Measurements from ENCODE around the gene ZNF827. TPM values are rescaled to one million over a fixed set of nuclear protein-coding genes. Genes with fewer than 3 reads are reported as not detected.

ZNF827 gene
- total RNA-seq, 1 experiment from 2014 or later = 9.8 TPM

GRCh38 chr4:145982791-145983190 is 44.2 kb upstream of the ZNF827 start:
- H2AFZ ChIP-seq (ENCODE audit: low read length) = no peak overlapping the region
- intact Hi-C loops (cut with micrococcal nuclease) = no loop called here
- no peaks in the 10 kb centered on the region for H3F3A ChIP-seq (ENCODE audit: low read length, unreplicated experiment)
- DNase-seq = no peak
- no peaks in the 10 kb centered on the region for H4K20me1 ChIP-seq (ENCODE audit: low read length)
- no peaks in the 10 kb centered on the region for H3K9me3 ChIP-seq (ENCODE audit: low read length)
- no TSS peak for BruUV-seq (replicated peaks)
- CTCF ChIA-PET = no interaction called here
- POLR2A ChIA-PET (ENCODE audit: unreplicated experiment) = no interaction called here
- no peaks in the 10 kb centered on the region for H3K36me3 ChIP-seq (ENCODE audit: low read depth, low read length)
- H3K27ac ChIP-seq (ENCODE audit: low read length) = no peak overlapping the region
- H3K4me3 ChIP-seq (ENCODE audit: low read length) = no peak overlapping the region
- no peak overlapping the region for H3K4me2 ChIP-seq (ENCODE audit: low read length)
- TF ChIP-seq EZH2phosphoT487 (IDR thresholded peaks at IDR 0.05; ENCODE audit: borderline replicate concordance, low read length) (no peak), CTCF (conservative IDR thresholded peaks at IDR 0.05; ENCODE audit: low read depth, low read length) (no peak), EZH2 (IDR thresholded peaks at IDR 0.05; ENCODE audit: low read length, unreplicated experiment) (no peak)
- no peaks in the 10 kb centered on the region for H3K4me1 ChIP-seq (ENCODE audit: insufficient read depth, low read length)
- H3K9me2 ChIP-seq (replicated peaks; ENCODE audit: low read length) = no peaks in the 10 kb centered on the region
- H3K9ac ChIP-seq (ENCODE audit: low read length) = no peak overlapping the region
- no peaks in the 10 kb centered on the region for H3K79me2 ChIP-seq (ENCODE audit: low read length)
- H3K27me3 ChIP-seq (ENCODE audit: low read length) = peaks cover 38% of the 10 kb centered on the region
- no peak for ATAC-seq

GRCh38 chr4:145979160-145979559 is 40.5 kb upstream of the ZNF827 start:
- CTCF ChIA-PET = no interaction called here

GRCh38 chr4:145976680-145977079 is 38.1 kb upstream of the ZNF827 start:
- H3K4me2 ChIP-seq (ENCODE audit: low read length) = no peak overlapping the region
- ATAC-seq (no peak), DNase-seq (no peak)
- TF ChIP-seq EZH2 (IDR thresholded peaks at IDR 0.05; ENCODE audit: low read length, unreplicated experiment) (no peak), EZH2phosphoT487 (IDR thresholded peaks at IDR 0.05; ENCODE audit: borderline replicate concordance, low read length) (no peak), CTCF (conservative IDR thresholded peaks at IDR 0.05; ENCODE audit: low read depth, low read length) (no peak)
- intact Hi-C loops (cut with micrococcal nuclease) = no loop called here
- no peaks in the 10 kb centered on the region for H3F3A ChIP-seq (ENCODE audit: low read length, unreplicated experiment)
- no peaks in the 10 kb centered on the region for H3K9me3 ChIP-seq (ENCODE audit: low read length)
- H3K27ac ChIP-seq (ENCODE audit: low read length) = no peak overlapping the region
- no peaks in the 10 kb centered on the region for H3K4me1 ChIP-seq (ENCODE audit: insufficient read depth, low read length)
- BruUV-seq (replicated peaks) = no TSS peak
- H3K79me2 ChIP-seq (ENCODE audit: low read length) = no peaks in the 10 kb centered on the region
- no peaks in the 10 kb centered on the region for H3K36me3 ChIP-seq (ENCODE audit: low read depth, low read length)
- ChIA-PET CTCF (no interaction called here), POLR2A (ENCODE audit: unreplicated experiment) (no interaction called here)
- H3K4me3 ChIP-seq (ENCODE audit: low read length) = no peak overlapping the region
- H3K9ac ChIP-seq (ENCODE audit: low read length) = no peak overlapping the region
- H3K27me3 ChIP-seq (ENCODE audit: low read length) = peaks cover 33% of the 10 kb centered on the region
- H3K9me2 ChIP-seq (replicated peaks; ENCODE audit: low read length) = no peaks in the 10 kb centered on the region
- H2AFZ ChIP-seq (ENCODE audit: low read length) = no peak overlapping the region
- no peaks in the 10 kb centered on the region for H4K20me1 ChIP-seq (ENCODE audit: low read length)

More at GRCh38 chr4:145979160-145979559, 40.5 kb upstream of the ZNF827 start:
- H3K27ac ChIP-seq (ENCODE audit: low read length) = no peak overlapping the region
- no peaks in the 10 kb centered on the region for H3K36me3 ChIP-seq (ENCODE audit: low read depth, low read length)
- H3K9ac ChIP-seq (ENCODE audit: low read length) = no peak overlapping the region
- no TSS peak for BruUV-seq (replicated peaks)
- H3K4me1 ChIP-seq (ENCODE audit: insufficient read depth, low read length) = no peaks in the 10 kb centered on the region
- H3F3A ChIP-seq (ENCODE audit: low read length, unreplicated experiment) = no peaks in the 10 kb centered on the region
- DNase-seq (no peak), ATAC-seq (no peak)
- TF ChIP-seq EZH2phosphoT487 (IDR thresholded peaks at IDR 0.05; ENCODE audit: borderline replicate concordance, low read length) = no peak
- no peaks in the 10 kb centered on the region for H3K9me3 ChIP-seq (ENCODE audit: low read length)
- H3K27me3 ChIP-seq (ENCODE audit: low read length) = peaks cover 28% of the 10 kb centered on the region
- intact Hi-C loops (cut with micrococcal nuclease) = no loop called here
- no peaks in the 10 kb centered on the region for H3K9me2 ChIP-seq (replicated peaks; ENCODE audit: low read length)
- H3K79me2 ChIP-seq (ENCODE audit: low read length) = no peaks in the 10 kb centered on the region
- no peaks in the 10 kb centered on the region for H4K20me1 ChIP-seq (ENCODE audit: low read length)
- H2AFZ ChIP-seq (ENCODE audit: low read length) = no peak overlapping the region
- POLR2A ChIA-PET (ENCODE audit: unreplicated experiment) = no interaction called here
- no peak overlapping the region for H3K4me2 ChIP-seq (ENCODE audit: low read length)
- H3K4me3 ChIP-seq (ENCODE audit: low read length) = no peak overlapping the region

Data from PC-3 (cell line).